Measurements from ENCODE around the gene DNA2.

DNA2 gene

DNA sequence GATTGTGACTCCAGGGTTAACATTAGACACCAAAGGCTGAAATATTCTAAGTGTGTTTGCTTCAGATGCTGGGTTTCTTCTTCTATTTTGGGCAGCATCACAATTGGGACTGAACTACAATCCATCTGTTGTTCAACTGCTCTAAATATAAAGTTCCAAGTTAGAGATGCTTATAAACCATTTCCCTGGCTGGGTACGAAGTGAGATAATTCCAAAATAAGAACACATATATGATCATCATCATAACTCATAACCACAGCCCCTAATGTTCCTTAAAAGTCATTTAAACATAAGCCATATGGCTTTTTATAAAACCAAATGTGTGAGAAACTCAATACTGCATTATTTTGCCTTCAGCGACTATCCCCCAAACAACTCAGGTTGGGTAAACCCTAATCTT is 28.8 kb downstream of the DNA2 start:
- DNase-seq (ENCODE audit: low spot score), result no peak

DNA sequence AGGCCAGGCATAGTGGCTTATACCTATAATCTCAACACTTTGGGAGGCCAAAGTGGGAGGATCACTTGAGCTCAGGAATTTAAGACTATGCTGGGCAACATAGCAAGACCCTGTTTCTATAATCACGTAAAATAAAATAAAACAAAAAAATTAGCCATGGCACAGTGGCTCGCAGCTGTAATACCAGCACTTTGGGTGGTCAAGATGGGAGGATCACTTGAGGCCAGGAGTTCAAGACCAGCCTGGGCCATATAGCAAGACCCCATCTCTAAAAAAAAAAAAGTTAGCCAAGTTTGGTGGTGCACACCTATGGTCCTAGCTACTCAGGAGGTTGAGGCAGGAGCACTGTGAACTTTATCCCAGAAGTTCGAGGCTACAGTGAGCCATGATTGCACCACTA is 30.9 kb downstream of the DNA2 start:
- no peak for DNase-seq (ENCODE audit: low spot score)

DNA sequence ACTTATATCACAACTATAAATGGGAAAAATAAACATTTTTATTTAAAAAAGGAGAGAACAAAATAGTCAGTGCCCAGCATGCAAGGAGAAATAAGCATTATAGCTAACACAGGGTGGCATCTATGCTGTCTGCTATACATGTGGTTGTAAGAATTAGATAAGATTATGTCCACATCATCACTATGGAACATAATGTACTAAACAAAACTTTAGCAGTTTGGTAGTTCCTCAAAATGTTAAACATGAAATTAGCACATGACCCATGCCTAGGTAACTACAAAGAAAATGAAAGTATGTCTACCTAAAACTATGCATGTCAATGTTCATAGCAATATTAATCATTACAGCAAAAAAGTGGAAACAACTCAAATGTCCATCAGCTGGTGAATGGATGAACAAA is 36.0 kb downstream of the DNA2 start:
- no peak for DNase-seq (ENCODE audit: low spot score)

DNA sequence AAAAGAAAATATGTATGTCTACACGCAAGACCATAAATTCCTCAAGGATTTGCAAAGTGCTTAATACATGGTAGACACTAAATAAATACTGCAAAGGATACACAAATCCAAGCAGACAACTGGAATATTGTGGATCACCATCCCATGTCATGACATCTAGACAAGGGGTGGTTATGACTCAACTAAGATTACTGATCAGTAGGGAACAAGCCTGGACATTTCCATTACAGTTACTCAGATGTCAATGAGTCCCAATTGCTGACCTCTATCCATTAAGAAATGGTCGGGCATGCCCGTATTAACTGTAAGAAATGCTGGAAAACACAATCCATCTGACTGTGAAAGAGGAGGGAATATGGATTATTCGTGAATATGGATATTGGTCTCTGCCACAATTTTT is 37.1 kb downstream of the DNA2 start:
- no peak for DNase-seq (ENCODE audit: low spot score)

DNA sequence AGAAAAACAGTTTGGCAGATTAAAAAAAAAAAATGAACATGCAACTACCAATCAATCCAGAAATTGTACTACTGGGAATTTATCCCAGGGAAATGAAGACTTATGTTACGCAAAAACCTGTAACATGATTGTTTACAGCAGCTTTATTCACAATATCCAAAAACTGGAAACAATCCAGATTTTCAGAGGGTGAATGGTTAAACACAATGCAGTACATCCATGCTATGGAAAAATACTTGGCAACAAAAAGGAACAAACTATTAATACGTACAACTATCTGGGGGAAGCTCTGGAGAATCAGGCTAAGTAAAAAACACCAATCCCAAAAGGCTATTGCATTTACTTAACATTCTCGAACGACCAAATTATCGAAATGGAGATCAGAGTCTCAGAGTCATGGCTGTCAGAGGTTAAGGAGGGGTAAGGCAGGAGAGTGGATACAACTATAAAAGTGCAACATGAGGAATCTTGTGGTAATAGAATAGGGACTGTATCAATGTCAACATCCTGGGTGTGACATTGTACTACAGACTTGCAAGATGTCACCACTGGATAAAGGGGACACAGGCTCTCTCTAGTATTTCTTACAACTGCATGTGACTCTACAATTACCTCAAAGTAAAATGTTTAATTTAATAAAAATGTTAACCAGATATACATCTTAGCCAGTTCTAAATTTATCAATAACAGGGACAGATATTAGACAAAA is 43.2 kb downstream of the DNA2 start:
- no peak for DNase-seq (ENCODE audit: low spot score)

DNA sequence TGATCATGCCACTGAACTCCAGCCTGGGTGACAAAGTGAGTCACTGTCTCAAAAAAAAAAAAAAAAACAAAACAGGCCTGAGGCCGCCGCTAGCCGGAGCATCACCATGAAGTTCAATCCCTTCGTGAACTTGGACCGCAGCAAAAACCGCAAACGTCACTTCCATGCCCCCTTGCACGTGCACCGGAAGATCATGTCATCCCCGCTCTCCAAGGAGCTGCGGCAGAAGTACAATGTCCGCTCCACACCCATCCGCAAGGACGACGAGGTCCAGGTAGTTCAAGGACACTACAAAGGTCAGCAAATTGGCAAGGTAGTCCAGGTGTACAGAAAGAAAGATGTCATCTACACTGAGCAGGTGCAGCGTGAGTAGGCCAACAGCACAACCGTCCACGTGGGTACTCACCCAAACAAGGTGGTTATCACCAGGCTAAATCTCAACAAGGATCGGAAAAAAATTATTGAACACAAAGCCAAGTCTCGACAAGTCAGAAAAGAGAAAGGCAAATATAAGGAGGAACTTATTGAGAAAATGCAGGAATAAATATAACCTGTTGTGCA is 47.2 kb downstream of the DNA2 start:
- no peak for DNase-seq (ENCODE audit: low spot score)

DNA sequence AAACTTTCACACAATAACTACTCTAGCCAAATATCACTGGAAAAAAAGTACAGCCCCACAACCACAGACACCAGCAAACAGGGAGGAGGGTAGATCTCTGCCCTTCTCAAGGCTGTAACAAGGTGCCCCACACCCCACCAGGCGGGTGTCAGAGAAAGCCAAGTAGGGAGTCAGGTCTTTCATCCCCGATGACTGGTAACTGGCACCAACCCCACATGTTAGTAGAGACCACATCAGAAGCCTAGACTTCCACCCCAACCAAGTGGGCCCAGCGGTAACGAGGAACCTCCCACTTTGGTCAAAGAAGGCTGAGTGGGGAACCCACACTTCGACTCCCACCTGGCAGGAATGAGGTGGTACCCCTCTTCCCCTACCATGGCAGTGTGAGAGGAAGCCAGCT is 48.3 kb downstream of the DNA2 start:
- no peak for DNase-seq (ENCODE audit: low spot score)

DNA sequence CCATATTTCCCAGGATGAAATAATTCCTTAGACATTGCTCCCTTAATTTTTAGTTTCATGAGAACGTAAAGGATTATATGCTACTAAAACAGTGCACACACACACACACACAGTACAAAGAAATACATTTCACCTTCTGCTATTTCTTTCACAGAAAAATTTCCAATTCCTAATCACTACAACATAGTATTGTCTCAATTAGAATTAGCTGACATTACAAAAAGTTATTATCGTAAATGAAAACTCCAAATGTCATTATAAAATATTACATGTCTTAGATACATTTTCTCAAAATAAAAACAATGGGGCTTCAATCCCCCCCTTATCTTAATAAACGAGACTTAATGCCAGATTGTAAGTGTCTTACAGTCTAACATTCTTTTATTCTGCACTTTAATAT is 52.4 kb downstream of the DNA2 start:
- no peak for DNase-seq (ENCODE audit: low spot score)

DNA sequence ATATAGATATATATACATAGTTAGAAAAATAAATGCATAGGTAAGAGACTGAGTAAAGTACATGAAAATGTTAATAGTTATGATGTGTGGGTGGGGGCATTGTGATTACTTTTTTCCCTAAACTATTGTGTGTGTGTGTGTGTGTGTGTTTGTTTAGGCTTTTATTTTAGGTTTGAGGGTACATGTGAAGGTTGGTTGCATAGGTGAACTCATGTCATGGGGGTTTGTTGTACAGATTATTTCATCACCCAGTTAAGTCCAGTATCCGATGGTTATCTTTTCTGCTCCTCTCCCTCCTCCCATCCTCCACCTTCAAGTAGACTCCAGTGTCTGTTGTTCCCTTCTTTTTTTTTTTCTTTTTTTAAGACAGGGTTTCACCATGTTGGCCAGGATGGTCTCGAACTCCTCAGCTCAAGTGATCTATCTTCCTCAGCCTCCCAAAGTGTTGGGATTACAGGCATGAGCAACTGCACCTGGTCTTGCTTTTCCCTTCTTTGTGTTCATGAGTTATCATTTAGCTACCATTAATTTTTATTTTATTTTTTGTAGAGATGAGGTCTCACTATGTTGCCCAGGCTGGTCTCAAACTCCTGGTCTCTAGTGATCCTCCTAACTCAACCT is 62.8 kb downstream of the DNA2 start:
- no peak for DNase-seq (ENCODE audit: low spot score)

DNA sequence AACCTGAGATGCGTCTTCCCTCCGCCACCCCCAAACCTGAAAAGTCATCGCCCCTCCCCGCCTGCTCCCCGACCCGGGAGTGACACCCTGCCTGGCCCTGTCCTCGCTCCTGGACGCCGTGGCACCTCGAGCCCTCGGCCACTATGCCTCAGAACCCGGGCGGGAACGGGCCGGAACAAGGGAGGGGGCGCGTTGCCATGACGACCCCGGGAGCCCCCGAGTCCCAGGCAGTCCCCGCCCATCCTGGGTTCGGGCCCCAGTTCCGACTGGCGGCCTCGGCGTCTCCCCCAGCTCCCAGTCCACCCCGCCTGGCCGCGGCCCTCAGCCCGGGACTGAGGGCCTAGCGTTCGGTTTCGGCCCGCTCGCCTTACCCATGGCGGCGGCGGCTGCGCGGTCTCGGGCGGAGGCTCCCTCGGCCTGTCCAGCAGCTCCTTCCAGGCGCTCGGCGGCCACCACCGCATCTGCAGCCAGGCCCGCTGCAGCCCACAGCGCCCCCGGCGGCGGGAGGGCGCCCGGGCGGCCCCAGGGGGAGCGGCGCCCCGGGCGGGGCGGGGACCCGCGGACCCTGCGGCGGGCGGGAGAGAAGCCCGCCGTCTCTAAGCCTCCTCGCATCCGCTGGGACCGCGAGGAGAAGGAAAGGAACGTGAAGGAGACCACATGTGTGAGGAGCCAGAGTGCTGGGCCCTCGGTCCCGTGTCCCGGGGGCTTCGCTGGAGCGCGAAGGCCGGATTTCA is 64.8 kb downstream of the DNA2 start, which contains the start of gene RUFY2:
Gene RUFY2 (minus strand): TSS at position 463 of the 734 bp plus-strand sequence. CDS start 88 bp downstream, at position 375.
- DNase-seq (ENCODE audit: low spot score), result peak; percentile 78

DNA sequence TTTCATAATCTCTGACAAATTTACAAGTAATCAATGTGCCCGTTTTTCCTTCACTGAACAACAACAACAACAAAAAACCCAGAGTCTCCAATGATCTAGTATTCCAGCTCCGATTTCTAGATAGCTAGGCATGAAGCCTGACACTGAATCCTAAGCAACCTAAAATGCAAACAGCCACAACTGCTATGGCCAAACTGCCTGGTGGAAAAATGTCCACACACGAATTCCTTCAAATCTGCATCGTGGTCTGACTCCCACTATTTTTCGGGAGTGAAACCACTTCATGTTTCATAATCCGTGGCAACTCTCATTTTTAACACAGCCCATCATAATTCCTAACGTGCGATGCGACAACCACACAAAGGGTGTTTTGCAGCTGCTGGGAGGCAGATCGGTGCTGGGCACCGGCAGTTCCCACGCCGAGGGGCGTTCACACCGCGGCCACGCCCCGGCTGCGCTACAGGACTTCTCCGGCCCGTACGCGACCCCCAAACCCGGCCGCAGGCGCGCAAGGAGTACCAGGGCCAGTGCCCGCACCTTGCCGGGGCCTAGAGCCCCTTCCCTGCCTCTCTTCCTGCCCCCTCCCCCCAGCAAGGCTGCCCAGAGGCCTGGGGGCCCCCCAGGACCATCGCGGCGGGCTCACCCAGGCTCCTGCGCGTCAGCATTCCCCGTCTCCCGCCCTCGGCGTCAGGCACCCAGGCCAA is 65.5 kb downstream of the DNA2 start:
- DNase-seq (ENCODE audit: low spot score), result peak; percentile 32

DNA sequence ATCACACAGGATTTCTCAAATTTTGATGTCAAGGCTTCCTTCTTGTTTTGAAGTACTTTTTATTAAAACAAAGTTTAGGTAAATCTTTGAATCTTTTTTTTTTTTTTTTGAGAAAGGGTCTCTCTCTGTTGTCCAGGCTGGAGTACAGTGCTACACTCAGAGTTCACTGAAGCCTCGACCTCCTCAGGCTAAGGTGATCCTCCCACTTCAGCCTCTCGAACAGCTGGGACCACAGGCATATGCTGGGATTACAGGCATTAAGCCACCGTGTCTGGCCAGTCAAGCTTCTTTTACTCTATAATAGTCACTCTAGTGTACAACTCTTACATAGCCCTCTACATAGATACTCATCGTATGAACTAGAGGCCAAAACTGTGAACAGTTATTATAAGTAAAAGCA is 68.1 kb downstream of the DNA2 start:
- DNase-seq (ENCODE audit: low spot score), result no peak

DNA sequence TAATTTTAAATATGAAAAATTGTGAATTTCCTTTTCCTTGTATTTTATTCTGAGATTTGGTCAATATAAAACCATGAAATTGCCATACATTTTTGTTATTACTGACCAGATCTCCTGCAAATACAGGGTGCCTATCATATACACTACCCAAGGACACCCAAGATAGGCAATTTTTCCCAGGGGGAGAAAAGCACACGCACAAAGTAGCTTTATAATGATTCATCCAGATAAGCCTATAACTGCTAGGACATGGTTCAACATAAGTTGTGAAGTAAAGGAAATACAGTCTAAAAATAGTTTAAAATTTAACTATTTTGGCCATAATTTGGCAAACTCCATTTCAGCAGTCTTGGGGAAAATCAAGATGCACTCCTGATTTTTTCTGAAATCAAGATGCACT is 69.5 kb downstream of the DNA2 start:
- DNase-seq (ENCODE audit: low spot score), result no peak

DNA sequence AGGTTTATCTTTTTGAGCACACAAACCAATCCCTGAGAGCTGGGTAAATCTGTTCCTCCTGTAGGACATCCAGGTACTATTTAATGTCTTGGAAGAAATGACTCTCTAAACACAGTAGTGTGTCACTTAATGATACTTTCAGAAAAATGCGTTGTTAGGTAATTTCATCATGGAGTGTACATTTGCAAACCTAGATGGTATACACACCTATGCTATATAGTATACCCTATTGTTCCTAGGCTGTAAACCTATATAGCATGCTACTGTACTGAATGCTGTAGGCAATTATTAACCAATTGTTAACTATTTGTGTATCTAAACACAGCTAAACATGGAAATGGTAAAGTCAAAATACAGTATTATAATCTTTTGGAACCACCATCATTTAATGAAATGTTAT is 74.8 kb downstream of the DNA2 start:
- DNase-seq (ENCODE audit: low spot score), result no peak

DNA sequence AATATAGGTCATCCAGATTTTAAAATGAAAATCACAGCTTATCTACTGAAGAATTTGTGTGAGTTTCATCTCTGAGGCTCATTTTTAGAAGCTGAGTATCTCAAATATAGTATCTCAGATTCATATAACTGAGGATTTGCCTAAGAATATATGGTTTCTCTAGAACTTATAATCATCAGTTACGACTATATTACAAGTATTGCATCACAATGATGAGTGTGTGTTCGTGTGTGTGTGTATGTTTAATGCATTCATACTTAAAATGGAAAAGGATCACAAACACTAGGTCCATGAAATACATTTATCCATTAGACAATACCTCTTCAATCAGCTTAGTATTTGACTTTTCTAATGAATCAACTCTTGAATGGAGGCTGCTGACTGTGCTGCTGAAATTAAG is 86.0 kb downstream of the DNA2 start:
- no peak for DNase-seq (ENCODE audit: low spot score)

DNA sequence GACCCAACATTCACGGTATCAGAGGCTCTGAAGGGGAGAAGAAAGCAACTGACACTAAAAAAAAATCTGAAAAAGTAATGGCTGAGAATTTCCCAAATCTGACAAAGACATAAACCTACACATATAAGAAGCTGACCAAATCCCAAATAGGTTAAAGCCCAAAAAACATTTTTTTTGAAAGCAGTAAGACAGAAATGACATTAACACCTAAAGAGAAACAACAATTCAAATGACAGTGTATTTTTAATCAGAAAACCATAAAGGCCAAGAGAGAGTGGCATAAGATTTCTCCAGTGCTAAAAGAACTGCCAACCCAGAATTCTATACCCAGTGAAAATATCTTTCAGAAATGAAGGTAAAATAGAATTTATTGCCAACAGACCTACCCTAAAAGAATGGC is 100.2 kb downstream of the DNA2 start:
- no peak for DNase-seq (ENCODE audit: low spot score)

DNA sequence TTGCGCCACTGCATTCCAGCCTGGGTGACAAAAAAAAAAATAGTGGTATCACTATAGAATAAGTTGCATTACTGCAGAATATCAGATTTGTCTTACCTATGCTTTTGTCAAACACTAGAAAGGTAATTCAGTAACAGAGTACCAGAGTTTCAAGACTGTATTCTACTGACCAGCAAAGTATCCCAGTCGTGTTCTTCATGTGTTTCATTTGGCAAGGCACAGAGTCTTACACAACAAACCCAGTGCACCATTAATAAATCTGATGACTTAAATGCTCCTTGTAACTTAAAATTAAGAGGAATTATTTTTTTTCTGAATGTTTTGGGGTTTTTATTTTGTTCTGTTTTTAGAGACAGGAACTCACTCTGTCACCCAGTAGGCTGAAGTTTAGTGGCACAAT is 104.7 kb downstream of the DNA2 start:
- no peak for DNase-seq (ENCODE audit: low spot score)

DNA sequence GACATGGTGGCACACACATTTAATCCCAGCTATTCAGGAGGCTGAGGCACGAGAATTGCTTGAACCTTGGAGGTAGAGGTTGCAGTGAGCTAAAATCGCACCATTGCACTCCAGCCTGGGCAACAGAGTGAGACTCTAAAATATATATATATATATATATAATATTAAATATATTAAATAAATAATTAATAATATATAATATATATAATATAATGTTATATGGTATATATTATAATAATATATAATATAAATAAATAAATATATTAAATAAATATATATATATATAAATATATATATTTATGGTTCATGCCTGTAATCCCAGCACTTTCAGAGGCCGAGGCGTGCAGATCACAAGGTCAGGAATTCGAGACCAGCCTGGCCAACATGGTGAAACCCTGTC is 105.2 kb downstream of the DNA2 start:
- DNase-seq (ENCODE audit: low spot score), result no peak

DNA sequence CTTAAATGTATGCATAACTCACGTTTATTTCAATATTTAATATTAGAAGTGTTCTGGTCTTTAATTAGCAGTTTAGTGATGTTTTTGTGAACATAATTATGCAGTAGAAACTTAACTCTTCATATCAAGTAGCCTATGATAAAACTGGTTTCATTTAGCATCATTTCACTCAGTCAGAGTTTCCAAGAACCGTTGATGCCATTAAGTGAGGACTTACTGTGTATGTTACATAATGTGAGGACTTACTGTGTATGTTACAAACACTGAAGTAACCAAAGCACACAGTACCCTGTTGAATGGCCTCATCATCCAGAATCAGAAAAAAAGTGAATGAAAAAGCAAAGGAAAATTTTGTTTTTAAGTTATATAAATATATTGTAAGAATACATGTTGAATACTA is 106.2 kb downstream of the DNA2 start:
- DNase-seq (ENCODE audit: low spot score), result no peak

DNA sequence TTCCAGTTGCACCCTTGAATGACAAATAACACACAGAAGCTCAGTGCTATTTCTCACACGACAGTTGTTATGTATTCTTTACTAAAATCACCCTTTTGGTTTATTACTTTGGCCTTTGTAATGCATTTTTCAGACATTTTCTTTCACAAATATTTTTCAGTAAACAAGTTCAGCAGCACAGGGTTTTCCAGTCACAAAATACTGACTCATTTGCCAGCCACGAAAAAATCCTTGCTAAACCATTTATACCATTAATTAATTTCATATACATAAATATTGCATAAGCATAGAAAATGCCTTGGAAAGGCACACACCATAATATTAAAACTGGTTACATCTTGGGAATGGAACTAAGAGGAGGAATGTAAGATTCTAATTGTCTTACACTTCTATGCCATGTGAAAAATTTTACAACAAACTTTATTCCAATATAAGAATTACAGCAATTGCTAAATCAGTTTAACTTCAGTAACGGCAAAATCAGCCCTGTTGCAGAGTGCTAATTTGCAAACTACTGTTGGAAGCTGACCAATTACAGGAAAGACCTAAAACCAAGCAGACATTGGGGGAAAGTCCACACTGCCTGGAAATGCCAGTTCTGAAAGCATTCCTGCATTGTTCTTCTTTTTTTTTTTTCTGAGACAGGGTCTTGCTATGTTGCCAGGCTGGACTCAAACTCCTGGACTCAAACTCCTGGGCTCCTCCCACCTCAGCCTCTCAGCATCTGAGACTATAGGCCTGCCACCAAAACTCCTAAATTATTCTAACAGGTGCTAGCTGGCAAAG is 107.5 kb downstream of the DNA2 start:
- DNase-seq (ENCODE audit: low spot score), result no peak
